NCI-H1930 (cell line): ENCODE measurements around the gene PSMG2.

Experiments used
- DNase-seq, 2 experiments: peaks; one replicate each; lab custom pipeline; 2025; lab: John Stamatoyannopoulos, UW

Gene PSMG2

GRCh38 chr18:12702221-12703095, at the start of gene PSMG2, which contains the start of gene CEP76:
PSMG2 (plus strand) TSS chr18:12703042; CDS start chr18:12703108, 66 bp downstream.
CEP76 (minus strand) TSS chr18:12702723; CDS start chr18:12702548, 175 bp downstream.
- peak; percentile 61 to 77 for DNase-seq

- no peak for DNase-seq
These were observed 47.9 kb upstream of the PSMG2 start for GRCh38 chr18:12654971-12655370.

DNA sequence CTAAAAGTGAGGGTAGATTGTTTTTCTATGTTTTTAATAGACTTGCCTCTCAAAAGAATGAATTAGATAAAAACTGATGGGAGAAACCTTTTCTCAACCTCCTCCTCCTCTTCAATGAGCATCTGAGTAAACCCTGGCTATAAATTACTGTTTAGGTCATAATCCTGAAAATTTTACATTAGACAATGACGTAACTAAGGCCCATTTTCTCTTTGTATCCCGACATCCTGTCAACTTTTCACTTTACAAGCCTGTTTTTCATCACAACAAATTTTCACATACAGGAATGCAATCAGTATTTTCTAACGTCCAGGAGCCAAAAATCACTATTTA, 46.3 kb upstream of the PSMG2 start:
- no peak for DNase-seq

DNA sequence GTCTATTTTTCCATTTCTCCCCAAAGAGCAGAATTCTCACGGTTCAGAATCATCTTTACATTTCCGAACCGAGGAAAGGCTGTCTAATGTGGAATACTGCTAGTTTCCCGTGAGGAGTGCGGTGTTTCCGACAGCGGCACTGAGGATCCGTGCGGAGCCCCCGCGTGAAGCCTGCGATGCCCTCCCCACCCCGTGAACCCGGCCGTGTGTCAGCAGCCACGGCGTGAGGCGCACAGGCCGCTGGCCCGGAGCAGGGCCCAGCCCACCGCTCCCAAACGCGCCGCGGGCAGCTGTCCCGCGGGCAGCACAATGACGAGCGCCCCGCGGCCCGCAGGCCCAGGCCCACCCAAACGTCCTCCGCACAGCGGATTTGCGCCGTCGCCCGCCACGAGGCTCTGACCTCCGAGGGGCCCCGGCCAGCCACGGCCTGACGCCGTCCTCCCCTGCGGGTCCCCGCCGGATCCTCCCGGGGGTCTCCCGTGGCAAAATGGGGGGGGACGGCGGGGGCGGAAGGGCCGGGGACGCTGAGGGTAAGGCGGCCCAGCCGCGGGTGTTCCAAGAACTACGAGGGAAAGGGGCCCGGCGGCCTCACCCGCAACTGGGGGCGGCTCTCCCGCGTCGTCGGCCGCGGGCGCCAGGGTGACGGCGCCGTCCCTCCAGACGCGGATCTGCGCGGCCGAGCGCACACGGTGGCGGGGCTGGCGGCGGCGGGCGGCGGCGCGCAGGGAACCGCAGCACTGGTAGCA, 45.7 kb upstream of the PSMG2 start:
- DNase-seq, result no peak

- peak; percentile 51 to 55 for DNase-seq
These were observed 45.0 kb upstream of the PSMG2 start, which contains the start of gene SPIRE1 for GRCh38 chr18:12657684-12658425. SPIRE1 (minus strand) TSS chr18:12658107; CDS start chr18:12657866, 241 bp downstream.

GRCh38 chr18:12658426-12659138, 44.3 kb upstream of the PSMG2 start:
- no peak for DNase-seq

- DNase-seq, result peak in 1 of 2 experiments; percentile 9
These were observed 42.8 kb upstream of the PSMG2 start for GRCh38 chr18:12659904-12660605.

DNA sequence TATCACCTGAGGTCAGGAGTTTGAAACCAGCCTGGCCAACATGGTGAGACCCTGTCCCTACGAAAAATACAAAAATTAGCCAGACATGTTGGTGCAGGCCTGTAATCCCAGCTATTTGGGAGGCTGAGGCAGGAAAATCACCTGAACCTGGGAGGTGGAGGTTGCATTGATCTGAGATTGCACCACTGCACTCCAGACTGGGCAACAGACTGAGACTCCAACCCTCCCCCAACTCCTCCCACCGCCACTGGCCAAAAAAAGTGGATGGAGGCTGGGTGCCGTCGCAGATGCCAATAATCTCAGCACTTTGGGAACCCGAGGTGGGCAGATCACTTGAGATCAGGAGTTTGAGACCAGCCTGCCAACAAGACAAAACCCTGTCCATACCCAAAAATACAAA, 34.8 kb upstream of the PSMG2 start:
- no peak for DNase-seq

DNA sequence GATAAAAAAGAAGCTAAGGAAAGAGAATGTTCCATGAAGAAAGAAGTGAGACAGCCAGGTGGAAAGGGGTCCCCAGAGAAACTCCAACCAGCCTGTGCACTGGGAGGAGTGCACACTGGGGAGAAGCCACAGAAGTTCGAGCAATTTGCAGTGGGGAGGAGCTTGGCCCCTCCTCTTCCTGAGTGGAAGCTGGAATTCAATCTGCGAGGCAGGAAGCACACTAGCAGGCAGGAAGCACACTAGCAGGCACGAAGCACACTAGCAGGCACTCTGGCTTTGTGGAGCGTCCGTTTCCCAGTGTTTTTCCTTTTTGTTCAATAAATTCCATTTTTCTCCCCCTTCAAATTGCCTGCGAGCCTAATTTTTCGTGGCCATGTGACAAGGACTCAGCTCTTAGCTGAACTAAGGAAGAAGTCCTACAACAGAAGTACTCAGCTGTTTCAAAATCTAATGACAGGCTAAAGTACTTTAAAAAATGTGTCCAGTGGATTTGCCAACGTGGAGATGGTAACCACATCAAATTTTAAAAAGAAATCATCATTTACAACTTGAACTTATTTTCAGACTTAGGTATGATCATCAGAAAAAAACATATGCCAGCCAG, 23.6 kb upstream of the PSMG2 start:
- no peak for DNase-seq

- DNase-seq, result no peak
These were observed 16.7 kb upstream of the PSMG2 start for GRCh38 chr18:12686100-12686499.

GRCh38 chr18:12689256-12689850, 13.5 kb upstream of the PSMG2 start:
- DNase-seq, result no peak

DNA sequence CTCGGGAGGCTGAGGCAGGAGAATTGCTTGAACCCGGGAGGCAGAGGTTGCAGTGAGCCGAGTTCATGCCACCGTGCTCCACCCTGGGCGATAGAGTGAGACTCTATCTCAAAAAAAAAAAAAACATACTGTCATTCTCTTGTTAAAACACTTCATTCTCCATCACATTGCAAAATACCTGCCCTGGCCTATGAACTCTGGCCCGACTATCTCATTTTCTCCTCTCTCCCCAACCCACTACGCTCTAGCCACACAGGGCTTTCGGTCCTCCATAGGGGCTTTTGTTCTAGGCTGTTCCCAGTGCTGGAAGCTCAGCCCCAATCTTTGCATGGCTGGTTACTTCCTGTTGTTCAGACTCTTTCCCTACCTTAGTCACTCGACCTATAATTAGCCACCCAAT, 10.6 kb upstream of the PSMG2 start:
- no peak for DNase-seq

- no peak for DNase-seq
These were observed 8.8 kb upstream of the PSMG2 start for GRCh38 chr18:12694032-12694431.

GRCh38 chr18:12699747-12700146, 3.1 kb upstream of the PSMG2 start:
- DNase-seq, result no peak

DNA sequence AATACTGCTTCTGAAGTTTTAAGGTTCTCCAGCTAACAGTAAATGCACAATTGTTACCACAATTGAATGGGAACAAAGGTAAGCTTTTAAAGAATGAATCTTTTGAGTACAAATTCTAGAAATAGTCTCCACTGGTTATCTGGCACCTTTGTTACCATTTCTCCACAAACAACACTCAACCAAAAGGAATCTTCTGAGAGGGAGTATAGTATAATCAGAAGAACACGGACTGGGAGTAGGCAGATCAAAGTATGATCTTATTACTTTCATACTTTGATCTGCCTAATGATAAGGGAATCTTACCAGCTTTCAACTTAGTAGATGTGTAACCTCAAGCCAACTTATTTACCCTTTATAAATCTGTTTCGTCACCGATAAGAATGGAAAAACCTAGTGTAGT, 1.7 kb upstream of the PSMG2 start:
- DNase-seq, result no peak

- DNase-seq, result no peak
These were observed 290 bp downstream of the PSMG2 start for GRCh38 chr18:12703096-12703567.

- no peak for DNase-seq
These were observed 822 bp downstream of the PSMG2 start for GRCh38 chr18:12703664-12704063.

DNA sequence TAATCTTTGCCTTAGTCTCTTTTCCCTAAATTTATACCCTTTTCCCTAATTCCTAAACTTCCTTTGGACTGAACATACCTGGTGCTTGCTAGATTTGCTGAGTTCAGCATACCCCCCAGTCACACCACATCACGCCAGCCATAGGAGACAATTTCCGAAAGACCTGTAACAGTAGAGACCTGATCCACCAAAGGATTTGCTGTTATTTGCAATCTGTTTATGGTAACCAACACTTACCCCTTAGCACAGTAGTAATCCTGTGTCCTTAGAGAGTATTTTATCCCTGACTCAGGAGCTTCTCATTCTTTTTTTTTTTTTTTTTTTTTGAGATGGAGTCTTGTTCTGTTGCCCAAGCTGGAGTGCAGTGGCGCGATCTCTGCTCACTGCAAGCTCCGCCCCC, 8.6 kb downstream of the PSMG2 start:
- no peak for DNase-seq

DNA sequence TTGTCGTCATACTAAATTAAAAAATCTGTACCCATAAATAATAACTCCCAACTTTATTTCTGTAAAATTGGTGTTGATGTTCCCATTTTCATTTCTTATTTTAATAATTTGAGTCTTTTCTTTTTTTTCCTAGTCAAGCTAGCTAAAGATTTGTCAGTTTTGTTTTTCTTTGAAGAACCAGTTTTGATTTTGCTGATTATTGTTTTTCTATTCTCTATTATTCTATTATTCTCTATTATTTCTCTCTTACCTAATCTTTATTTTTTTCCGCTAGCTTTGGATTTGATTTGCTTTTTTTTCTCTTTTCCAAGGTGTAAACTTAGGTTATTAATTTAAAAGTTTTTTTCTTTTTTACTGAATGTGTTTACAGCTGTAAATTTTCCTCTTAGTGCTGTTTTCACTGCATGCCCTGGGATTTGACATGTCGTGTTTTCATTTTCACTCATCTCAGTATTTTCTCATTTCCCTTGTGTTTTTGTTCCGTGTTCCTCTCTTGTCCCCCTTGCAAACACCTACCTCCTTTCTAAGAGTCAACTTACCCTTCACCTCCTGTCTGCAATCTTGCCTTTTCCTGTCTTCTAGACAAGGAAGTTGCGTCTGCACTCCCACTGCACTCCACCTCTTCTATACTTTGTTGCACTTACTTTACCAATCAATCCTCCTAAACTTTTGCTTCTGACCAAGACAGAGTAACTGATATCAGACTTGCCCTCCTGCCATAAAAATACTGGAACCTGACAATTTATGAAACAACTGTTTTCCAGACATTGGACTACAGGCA, 18.8 kb downstream of the PSMG2 start:
- DNase-seq, result no peak
